Fibroblast of villous mesenchyme (primary cell): ENCODE data around the gene PGC. TPM values are rescaled to one million over a fixed set of nuclear protein-coding genes. Genes with fewer than 3 reads are reported as not detected.

Source experiments
- DNase-seq: peaks from one replicate; pipeline ENCODE4 v3.0.0-alpha.2; 2010; ENCODE audit warnings: low read depth
- H3K4me3 ChIP-seq: 2 replicates; pipeline ENCODE4 v1.5.1; 2011; ENCODE audit warnings: low read depth, mild to moderate bottlenecking, low read length
- total RNA-seq: library from RNA; depleted of rRNA; stranded (reverse); fragments of >200 nt; gene quantifications from 2 replicates; pipeline ENCODE4 v1.2.3, GENCODE V29; 2012
- TF ChIP-seq, protein P1 (sequence below): IDR thresholded peaks from 2 replicates; pipeline ENCODE4 v1.5.1; 2012; ENCODE audit warnings: low read depth, mild to moderate bottlenecking, low read length; ENCODE audit not compliant: insufficient read depth

Gene PGC
- total RNA-seq, 1 donor, result not detected

DNA sequence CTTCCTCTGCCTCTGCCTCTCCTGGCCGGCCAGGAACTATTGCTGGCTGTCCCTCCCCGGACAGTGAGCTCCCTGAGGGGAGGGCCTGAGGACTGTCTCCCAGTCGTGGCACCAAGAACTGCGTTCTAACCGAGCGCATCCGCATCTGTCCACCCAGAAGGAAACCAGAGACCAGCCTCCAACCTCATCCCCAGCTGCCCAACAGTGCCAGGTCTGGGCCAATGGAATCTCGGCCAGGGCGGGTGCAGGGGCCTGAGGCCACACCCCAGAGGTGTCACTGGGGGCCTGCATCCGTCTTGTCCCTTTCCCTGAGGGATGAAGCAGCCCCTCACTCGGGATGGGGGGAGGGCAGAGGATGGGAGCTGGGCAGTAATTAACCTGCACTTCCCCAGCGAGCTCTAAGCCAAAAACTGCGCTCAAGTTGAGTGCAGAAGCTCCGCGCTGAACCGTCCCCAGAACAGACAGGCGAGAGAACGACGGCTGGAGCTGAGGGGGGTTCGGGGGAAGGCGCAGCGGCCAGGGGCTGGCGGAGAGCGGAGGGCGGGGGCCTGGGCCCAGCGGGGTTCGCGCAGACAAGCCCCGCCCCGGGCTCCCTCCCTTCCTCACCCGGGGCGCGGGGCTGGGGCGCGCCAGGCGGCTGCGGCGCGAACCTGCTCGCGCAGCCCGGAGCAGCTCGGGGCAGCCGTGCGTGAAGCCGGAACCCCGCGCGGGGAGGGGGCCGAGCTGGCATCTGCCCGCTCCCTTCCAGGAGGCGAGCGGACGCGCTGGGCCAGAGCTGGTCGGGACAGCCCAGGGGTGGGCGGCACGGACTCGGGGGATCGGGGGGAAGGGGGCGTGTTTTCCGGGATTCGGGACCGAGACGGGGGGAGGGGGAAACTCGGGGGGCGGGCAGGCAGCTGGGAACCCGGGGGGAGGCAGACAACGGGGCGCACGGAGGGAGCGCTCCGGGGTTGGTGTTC lies 13.2 kb downstream of the PGC start:
- peak; percentile 82 for DNase-seq
- peak overlapping the region; percentile 76 for H3K4me3 ChIP-seq
- TF ChIP-seq, protein P1, sequence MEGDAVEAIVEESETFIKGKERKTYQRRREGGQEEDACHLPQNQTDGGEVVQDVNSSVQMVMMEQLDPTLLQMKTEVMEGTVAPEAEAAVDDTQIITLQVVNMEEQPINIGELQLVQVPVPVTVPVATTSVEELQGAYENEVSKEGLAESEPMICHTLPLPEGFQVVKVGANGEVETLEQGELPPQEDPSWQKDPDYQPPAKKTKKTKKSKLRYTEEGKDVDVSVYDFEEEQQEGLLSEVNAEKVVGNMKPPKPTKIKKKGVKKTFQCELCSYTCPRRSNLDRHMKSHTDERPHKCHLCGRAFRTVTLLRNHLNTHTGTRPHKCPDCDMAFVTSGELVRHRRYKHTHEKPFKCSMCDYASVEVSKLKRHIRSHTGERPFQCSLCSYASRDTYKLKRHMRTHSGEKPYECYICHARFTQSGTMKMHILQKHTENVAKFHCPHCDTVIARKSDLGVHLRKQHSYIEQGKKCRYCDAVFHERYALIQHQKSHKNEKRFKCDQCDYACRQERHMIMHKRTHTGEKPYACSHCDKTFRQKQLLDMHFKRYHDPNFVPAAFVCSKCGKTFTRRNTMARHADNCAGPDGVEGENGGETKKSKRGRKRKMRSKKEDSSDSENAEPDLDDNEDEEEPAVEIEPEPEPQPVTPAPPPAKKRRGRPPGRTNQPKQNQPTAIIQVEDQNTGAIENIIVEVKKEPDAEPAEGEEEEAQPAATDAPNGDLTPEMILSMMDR, result no peak

DNA sequence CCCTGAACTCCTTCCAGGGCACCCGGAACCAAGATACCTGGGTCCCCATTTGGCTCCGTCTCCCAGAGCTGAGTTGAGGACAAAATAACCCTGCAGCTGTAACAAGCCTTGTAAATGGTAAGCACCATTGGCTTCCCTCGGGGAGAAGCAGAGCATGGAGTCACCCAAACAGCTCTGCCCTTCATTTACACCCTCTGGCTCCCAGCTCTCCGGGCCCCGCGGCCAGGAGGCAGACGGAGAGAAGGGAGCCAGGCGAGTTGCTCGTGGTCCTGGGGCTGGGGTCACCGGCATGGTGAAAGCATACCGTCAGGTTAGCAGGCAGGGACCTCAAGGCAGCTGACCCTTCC lies 13.9 kb downstream of the PGC start:
- TF ChIP-seq, protein P1, result no peak
- DNase-seq, result no peak
- H3K4me3 ChIP-seq, result peak overlapping the region; percentile 76

DNA sequence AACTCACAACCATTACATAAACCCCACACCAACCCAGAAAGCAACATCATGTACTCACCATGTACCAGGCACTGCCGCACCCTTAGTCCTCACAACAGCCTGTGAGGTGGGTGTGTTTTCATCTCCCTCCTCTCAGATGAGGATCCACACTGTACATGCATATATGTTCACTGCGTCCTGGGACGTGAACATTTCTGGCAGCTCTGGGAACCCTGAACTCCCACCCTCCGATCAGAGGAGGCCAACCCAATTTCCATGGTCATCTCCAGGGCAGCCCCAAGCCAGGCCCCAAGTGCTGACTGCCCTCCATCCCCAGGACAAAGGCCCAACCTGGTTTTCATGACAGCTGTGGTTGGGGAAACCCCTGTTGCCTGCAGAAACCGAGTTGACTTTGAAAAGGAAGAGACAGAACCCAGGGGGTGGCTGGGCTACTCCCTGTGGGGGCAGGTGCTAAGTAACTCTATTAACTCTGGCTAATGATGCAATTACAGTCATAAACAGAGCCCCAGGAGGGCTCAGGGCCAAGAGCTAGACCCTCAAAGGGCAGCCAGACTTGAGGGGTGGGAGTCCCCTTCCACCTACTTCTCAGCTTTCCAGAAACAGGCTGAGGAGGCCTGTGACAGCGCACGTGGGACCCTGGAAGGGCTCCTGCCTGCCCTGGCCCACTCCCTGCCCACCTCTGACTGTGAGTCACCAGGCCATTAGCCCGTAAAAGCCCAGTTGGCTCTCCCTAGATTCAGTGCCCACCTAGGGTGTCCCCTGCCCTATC lies 14.4 kb downstream of the PGC start:
- DNase-seq, result peak; percentile 18
- peak overlapping the region; percentile 76 for H3K4me3 ChIP-seq
- TF ChIP-seq, protein P1, result no peak

DNA sequence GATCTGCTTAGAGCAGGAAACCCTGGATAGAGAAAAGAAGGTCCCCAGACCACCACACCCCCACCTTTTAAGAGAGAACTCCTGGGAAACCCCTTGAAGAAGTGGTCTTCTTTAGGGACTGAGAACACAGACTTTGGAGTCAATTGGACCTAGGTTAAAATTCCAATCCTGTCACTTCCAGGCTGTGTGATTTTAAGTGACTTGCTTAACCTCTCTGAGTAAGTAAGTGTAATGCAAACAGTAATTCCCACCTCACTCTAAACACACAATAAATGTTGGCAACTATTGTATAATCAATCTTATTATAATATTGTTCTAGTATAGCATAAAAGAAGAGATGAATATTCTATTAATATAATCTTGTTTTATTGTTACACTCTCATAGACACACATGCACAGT lies 15.0 kb downstream of the PGC start:
- H3K4me3 ChIP-seq, result no peak overlapping the region
- no peak for DNase-seq
- TF ChIP-seq, protein P1, result no peak

DNA sequence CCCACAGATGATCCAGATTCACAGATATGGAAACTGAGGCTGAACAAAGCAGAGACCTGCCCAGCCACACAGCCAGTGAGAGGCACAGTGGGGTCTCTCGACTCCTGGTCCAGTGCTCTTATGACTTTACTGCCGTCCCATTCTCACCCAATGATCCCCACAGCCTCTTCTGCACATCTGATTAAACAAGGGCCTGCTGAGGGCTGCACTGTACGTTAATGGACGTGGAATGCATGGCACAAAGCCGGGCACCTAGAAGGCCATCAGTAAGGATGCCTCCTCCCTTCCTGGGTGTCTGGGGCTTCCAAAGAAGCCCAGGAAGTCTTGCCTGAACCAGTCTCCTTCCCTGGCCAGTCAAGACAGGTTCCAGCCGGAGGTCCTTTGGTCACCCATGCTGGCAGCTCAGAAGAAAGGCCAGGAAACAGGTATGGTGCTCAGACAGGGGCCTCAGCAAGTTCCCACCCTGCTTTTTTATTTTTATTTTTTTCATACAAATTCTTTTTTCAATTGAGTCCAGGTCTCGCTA lies 15.6 kb downstream of the PGC start:
- TF ChIP-seq, protein P1, result no peak
- no peak for DNase-seq
- no peak overlapping the region for H3K4me3 ChIP-seq

DNA sequence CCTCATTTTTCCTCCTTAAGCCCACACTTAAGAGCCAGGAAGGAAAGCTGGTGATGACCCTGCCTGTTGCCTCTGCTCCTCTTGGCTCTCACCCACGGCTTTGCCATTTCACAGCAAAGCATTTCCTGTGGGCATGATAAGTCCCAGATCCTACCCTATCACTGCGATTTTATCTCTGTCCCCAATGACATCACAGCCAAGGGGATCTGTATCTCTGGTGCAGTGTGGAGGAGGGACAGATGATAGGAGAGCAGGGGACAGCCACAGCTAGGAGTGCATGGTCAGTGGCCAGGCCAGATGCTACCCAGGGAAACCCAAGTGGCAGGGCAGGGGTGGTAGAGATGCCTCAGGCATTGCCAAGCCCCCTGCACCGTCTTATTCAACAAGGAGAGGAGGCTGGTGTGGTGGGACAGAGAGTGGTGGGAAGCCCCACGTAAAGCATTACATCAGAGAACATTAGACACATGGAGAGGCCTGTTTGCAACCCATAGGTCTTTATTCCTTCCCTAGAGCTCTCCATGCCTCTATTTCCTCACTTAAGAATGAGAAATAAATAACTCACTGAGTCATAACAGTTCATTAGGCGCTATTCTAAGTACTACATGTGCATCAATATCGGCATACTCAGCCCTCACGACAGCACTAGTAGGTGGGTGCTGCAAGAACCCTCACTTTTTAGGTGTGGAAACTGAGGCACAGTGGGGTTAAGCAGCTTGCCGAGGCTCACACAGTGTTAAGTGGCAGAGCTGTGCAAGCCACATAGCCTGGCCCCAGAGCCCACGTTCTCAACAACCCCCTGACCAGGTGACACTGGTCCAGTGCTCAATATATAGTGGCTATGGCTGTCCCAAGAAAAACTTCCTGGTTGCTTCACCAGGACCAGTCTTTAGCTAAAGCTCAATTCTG lies 16.4 kb downstream of the PGC start:
- H3K4me3 ChIP-seq, result no peak overlapping the region
- TF ChIP-seq, protein P1, result no peak
- DNase-seq, result peak; percentile 36
